Stimulated activated CD8-positive, alpha-beta memory T cell treated with anti-CD3 and anti-CD28 coated beads, Interleukin-4, amount 100 ng/mL, for 4 hours (primary cell): ENCODE measurements around the gene ARVCF.

Experiments used
- DNase-seq, 2 donors: peaks; one replicate each; pipeline ENCODE4 v3.0.0-alpha.2; 2020; ENCODE audit warnings: low read depth in 2 of 2, low spot score in 1 of 2

The ARVCF gene

GRCh38 chr22:20002128-20002527, 14.5 kb downstream of the ARVCF start:
- DNase-seq = no peak

- DNase-seq = no peak
These were observed 15.5 kb downstream of the ARVCF start for GRCh38 chr22:20001082-20001638.

GRCh38 chr22:20000246-20001081, 16.2 kb downstream of the ARVCF start:
- DNase-seq = no peak

DNA sequence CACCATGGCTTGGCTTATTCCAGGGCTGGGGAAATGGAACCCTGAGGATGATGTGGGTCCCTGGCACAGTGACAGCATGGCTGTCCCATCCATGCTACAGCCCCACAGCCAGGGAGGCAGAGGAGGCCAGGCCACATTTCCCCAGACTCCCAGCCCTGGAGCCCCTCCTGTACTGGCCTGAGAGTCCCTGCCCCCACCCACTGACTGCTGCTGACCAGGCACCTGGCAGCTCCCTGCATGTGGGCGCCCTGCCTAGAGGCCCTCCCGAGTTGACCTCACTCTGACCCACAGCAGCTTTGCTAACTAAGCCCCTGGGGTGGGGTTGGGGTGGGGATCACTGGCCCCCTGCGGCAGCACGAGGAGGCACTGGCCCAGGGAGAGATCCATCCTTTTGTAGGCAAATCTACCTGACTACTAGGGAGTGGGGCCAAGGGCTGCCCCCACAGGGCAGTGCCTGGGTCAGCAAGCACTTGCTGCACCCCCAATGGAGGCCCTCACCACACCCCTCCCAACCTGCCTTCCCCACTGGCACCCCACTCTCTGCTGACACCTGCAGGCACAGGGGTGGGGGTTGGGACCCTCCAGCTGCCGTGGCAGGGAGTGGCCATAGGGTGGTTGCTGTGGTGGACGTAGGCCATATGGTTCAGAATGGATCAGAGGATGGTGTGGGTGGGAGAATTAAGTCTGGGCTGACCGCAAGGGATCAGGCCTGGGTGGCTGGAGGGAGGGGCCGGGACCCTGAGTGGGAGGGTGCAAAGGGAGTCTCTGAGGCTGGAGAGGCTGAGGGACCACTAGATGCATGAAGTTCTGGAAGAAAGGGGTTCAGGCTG, 17.4 kb downstream of the ARVCF start:
- DNase-seq = no peak

DNA sequence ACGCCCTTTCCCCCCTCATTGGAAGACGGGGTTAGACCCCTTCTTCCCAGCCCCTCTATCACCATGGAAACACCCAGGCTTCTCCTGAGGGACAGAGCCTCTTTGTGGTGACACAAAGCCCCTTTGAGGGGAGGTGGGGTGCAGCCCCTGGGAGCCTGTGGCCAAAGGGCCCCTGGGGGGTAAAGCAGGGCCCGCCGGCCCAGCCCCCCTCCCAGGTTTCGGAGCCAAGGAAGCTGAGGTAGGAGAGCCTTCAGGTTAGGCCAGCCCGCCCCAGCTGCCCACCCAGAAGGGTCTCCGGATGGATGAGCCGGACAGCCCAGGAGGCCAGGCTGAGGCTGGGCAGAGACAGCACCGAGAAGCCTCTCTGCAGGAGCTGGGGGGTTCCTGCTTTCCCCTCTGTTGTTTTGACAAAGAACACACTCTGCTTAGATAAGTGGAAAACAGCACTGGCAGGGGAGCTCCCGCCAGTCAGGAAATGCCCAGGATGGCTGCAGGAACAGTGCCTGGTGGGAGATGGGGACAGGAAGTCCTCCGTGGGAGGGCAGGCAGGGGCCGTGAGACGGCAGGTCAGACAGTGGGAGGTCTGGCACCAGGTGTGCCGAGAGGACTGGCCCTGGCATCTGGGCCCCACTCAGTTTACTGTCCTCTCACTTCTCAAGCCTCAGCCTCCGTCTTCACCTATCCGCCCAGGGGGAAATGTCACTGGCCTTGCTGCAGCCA, 18.2 kb downstream of the ARVCF start:
- DNase-seq = no peak

DNA sequence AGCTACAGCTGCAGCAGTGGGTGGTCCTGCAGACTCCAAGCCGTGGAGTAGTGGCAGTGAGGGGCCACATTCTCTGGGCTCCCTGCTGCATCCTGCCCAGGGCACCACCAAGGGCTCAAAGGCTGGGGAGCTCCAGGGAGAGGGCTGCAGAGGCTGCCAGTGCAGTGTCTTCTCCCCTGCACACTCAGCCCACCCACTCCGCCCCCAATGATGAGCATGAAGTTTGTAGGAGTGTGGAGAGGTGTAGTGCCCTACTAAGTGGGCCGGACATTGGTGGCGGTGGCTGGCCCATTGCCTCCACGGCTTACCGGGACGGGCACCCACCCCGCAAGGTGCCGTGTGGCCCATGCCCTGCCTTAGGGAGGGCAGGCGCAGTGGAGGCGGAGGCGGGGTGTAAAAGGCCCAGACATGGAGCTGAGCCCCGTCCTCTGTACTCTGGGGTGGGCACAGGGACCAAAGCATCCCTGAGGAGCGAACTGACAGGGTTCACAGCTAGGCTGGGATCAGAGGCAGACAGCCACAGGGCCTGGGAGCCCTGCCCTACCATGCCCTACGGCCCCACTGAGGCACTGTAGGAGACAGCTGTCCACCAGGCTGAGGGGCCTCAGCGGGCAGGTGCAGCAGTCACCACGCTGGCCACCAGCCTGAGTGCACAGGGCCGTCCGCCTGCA, 18.9 kb downstream of the ARVCF start:
- no peak for DNase-seq

- DNase-seq = no peak
These were observed 19.8 kb downstream of the ARVCF start for GRCh38 chr22:19996694-19997384.

DNA sequence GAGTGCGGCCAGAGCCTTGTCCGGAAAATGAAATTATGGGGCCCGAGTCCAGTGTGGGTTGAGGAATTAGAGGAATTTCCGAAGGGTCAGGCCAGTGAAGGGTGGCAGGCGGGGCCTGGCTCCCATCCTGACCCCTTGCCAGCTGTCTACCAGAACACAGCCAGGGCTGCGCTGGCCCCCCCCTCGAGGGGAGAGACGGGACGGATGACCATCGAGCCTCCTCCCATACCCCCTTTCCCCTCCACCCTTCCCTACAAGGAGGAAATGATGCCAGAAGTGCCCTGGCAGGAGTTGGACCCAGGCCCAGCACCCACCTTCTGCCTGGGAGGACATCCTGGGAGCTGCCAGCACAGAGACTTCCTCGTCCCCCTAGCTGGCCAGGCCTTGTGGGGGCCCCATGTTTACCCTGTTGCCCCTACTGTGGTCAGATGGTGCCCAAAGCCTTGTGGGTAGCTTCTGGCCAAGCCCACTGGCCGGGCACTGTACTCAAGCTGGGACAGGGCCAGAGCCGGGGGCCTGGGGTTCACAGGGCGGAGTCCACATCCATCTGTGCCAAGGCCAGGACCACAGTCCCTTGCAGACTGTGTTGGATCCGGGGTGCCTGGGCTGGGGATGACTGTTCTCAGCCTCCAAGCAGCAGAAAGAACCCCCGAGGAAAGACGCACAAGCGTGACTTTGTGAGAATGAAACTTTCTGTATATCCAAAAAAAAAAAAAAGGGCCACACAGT, 20.8 kb downstream of the ARVCF start:
- DNase-seq = no peak

DNA sequence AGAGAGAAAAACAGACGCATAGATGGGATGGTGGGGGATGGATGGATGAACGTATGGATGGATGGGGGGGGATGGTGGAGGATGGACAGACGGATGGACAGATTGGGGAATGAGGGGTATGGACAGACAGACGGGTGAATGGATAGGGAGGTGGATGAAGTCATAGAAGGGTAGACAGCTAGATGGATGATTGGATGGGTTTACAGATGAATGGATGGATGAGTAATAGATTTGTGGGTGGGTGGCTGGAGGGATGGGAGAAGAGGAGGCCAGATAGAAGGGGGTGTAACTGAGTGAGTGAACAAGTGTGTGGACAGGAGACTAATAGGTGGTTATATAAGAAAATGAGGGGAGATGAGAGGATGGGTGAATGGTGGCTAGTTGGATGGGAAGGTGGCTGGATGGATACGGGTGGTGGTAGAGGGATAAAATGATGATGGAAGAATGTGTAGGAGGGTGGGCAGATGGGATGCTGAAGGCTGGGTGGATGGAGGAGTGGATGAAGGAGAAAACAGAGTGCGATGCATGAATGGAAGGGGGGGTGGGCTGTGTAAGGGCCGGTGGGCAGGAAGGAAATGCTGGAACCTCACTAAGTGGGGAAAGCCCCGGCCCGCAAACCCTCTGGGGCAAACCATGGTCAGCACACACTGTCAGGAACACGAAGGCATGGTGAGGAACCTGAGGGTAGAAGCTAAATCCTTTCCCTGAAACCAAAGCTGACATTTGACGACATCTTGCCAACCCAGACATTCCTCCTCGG, 21.6 kb downstream of the ARVCF start:
- DNase-seq = no peak

- no peak for DNase-seq
These were observed 22.7 kb downstream of the ARVCF start for GRCh38 chr22:19993926-19994325.

DNA sequence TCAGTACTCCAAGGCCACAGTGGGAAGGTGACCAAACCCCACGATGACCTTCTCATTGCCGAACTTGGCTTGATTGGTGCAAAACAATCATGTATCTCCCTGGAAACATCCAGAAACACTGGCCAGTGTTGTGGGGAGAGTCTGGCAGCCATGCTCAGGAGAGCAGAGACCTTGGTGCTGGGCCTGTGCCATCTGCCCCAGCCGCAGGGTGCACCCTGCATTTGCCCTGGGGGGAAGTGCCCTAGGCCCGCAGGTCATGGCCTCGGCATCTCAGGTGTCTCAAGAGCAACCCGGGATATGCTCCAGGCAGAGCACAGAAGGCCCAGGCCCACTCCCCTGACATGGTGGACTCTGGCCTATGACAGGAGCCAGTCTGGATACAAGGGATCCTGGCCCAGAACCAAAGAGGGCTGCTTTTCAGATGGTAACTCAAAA, 23.7 kb downstream of the ARVCF start:
- DNase-seq = no peak

GRCh38 chr22:19992481-19992911, 24.1 kb downstream of the ARVCF start:
- DNase-seq = no peak

DNA sequence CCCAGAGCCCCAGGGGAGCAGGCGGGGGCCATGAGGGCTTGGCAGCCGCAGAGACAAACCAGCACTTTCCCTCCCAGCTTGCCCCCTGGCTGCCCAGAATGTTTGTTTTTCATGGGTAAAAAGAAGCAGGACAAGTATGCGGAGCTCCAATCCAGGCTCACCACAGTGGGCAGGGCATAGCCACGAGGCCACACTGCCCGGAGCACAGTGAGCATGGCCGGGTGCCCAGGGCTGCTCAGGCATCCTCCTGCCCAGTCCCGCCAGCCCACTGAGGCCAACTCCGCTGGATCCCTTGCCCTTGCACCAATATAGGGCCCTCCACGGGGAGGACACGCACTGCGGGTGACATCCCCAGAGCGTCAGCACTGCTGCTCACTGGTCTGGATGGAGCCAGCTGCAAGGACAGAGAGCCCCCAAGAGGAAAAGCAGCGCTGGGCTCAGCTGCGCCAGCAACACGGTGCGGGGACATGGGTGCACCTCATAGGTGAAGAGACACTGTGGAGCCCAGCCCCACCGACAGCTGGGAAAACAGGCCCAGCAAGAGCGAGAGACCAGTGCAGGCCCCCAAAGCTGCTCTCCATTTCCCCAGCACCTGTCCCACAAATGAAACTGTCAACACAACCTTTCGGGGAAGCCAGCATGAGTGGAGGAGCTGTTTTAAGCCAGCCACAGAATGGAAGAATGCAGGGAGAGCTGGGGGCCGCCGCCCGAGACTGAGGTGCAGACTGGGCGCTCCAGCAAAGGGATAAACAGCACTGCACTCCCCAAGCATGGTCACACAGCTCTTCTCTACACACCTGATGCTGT, 24.8 kb downstream of the ARVCF start:
- DNase-seq = no peak

- DNase-seq = no peak
These were observed 25.3 kb downstream of the ARVCF start for GRCh38 chr22:19991395-19991644.

GRCh38 chr22:19990609-19991394, 25.8 kb downstream of the ARVCF start:
- no peak for DNase-seq

DNA sequence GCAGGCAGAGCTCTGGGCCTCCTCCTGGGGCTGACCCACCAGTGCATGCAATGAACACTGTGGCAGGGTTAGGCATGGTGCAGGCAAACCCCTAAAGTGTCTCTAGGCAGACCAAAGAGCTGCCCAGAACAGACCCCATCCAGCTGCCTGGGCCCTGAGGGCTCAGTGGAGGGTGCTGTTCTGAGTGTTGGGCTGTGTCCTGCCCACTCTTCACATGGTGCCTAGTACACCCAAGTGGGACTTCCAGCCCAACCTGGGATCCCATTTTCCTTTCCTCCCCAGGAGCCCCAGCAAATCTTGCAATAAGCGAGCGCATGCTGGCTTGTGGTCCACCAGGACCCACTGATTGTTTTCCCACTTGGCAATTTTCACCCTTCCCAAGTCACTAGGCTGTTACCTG, 26.4 kb downstream of the ARVCF start:
- no peak for DNase-seq

GRCh38 chr22:19989725-19990067, 26.9 kb downstream of the ARVCF start:
- DNase-seq = no peak
